Measurements from ENCODE around the gene NAA40. TPM values are rescaled to one million over a fixed set of nuclear protein-coding genes. Genes with fewer than 3 reads are reported as not detected.

Gene NAA40
- total RNA-seq, 1 donor from 2014 or later = 21.2 TPM

GRCh38 chr11:63979426-63979825 lies 40.6 kb downstream of the NAA40 start:
- Mint-ChIP-seq H3K27me3 (ENCODE audit: low read depth, unreplicated experiment) (no peaks in the 10 kb centered on the region), H3K9me3 (ENCODE audit: unreplicated experiment) (no peaks in the 10 kb centered on the region), H3K4me3 (ENCODE audit: unreplicated experiment) (no peak overlapping the region), H3K36me3 (ENCODE audit: low read depth, unreplicated experiment) (peaks cover 6% of the 10 kb centered on the region), H3K27ac (ENCODE audit: unreplicated experiment) (no peak overlapping the region), H3K4me1 (ENCODE audit: low read depth, unreplicated experiment) (peaks cover 13% of the 10 kb centered on the region)
- H3K4me1 ChIP-seq (ENCODE audit: insufficient read depth, low read length) = peaks cover 24% of the 10 kb centered on the region
- no peaks in the 10 kb centered on the region for H3K27me3 ChIP-seq (ENCODE audit: insufficient read depth, low read length)
- DNase-seq (ENCODE audit: low read depth) (no peak), FAIRE-seq (no peak)
- no peak overlapping the region for H2AFZ ChIP-seq (ENCODE audit: low read depth, low read length)
- no peaks in the 10 kb centered on the region for H3K36me3 ChIP-seq (ENCODE audit: insufficient read depth, low read length)
- peaks cover 64% of the 10 kb centered on the region for H3K79me2 ChIP-seq (ENCODE audit: insufficient read depth, low read length)
- H4K20me1 ChIP-seq (ENCODE audit: insufficient read depth, low read length) = peaks cover 48% of the 10 kb centered on the region
- no peak overlapping the region for H3K4me2 ChIP-seq (ENCODE audit: low read length)
- no peak overlapping the region for H3K27ac ChIP-seq (ENCODE audit: low read depth, low read length)
- H3K4me3 ChIP-seq (ENCODE audit: insufficient read depth, low read depth, low read length) = no peak overlapping the region
- no peak overlapping the region for H3K9ac ChIP-seq (ENCODE audit: low read length)
- no peak for TF ChIP-seq EZH2 (IDR thresholded peaks at IDR 0.05; ENCODE audit: insufficient read depth, low read length)
- TF ChIP-seq CTCF (IDR thresholded peaks at IDR 0.05; ENCODE audit: insufficient read depth, low read depth, low read length) = no peak
- H3K9me3 ChIP-seq (ENCODE audit: insufficient read depth, low read depth, low read length) = no peaks in the 10 kb centered on the region

- peak overlapping the region; percentile 92 for H3K9ac ChIP-seq (ENCODE audit: low read length)
- peak overlapping the region; percentile 87 for H3K4me2 ChIP-seq (ENCODE audit: low read length)
- H3K4me1 Mint-ChIP-seq (ENCODE audit: low read depth, unreplicated experiment) = peaks cover 9% of the 10 kb centered on the region
- peaks cover 9% of the 10 kb centered on the region for H3K36me3 Mint-ChIP-seq (ENCODE audit: low read depth, unreplicated experiment)
- no peak for DNase-seq (ENCODE audit: low read depth)
- no peak for FAIRE-seq
- TF ChIP-seq EZH2 (IDR thresholded peaks at IDR 0.05; ENCODE audit: insufficient read depth, low read length) (no peak), CTCF (IDR thresholded peaks at IDR 0.05; ENCODE audit: insufficient read depth, low read depth, low read length) (no peak)
- peaks cover 51% of the 10 kb centered on the region for H3K79me2 ChIP-seq (ENCODE audit: insufficient read depth, low read length)
- peak overlapping the region; percentile 98 for H3K27ac Mint-ChIP-seq (ENCODE audit: unreplicated experiment)
- H3K36me3 ChIP-seq (ENCODE audit: insufficient read depth, low read length) = peaks cover 6% of the 10 kb centered on the region
- H3K9me3 ChIP-seq (ENCODE audit: insufficient read depth, low read depth, low read length) = no peaks in the 10 kb centered on the region
- peak overlapping the region; percentile 69 for H2AFZ ChIP-seq (ENCODE audit: low read depth, low read length)
- no peaks in the 10 kb centered on the region for H3K9me3 Mint-ChIP-seq (ENCODE audit: unreplicated experiment)
- H3K4me3 Mint-ChIP-seq (ENCODE audit: unreplicated experiment) = peak overlapping the region; percentile 94
- no peaks in the 10 kb centered on the region for H3K27me3 ChIP-seq (ENCODE audit: insufficient read depth, low read length)
- peaks cover 43% of the 10 kb centered on the region for H4K20me1 ChIP-seq (ENCODE audit: insufficient read depth, low read length)
- H3K4me3 ChIP-seq (ENCODE audit: insufficient read depth, low read depth, low read length) = peak overlapping the region; percentile 80
- no peaks in the 10 kb centered on the region for H3K27me3 Mint-ChIP-seq (ENCODE audit: low read depth, unreplicated experiment)
- H3K4me1 ChIP-seq (ENCODE audit: insufficient read depth, low read length) = peaks cover 21% of the 10 kb centered on the region
- H3K27ac ChIP-seq (ENCODE audit: low read depth, low read length) = peak overlapping the region; percentile 50
Observed at GRCh38 chr11:63985812-63986155, 47.0 kb downstream of the NAA40 start.

- FAIRE-seq = no peak
- Mint-ChIP-seq H3K27ac (ENCODE audit: unreplicated experiment) (peak within 1 kb of the TSS; percentile 98), H3K4me3 (ENCODE audit: unreplicated experiment) (peak within 1 kb of the TSS; percentile 94), H3K27me3 (ENCODE audit: low read depth, unreplicated experiment) (no peaks in the 10 kb centered on the region), H3K9me3 (ENCODE audit: unreplicated experiment) (no peaks in the 10 kb centered on the region), H3K4me1 (ENCODE audit: low read depth, unreplicated experiment) (peaks cover 9% of the 10 kb centered on the region), H3K36me3 (ENCODE audit: low read depth, unreplicated experiment) (peaks cover 13% of the 10 kb centered on the region)
- H3K9me3 ChIP-seq (ENCODE audit: insufficient read depth, low read depth, low read length) = no peaks in the 10 kb centered on the region
- TF ChIP-seq EZH2 (IDR thresholded peaks at IDR 0.05; ENCODE audit: insufficient read depth, low read length) (no peak), CTCF (IDR thresholded peaks at IDR 0.05; ENCODE audit: insufficient read depth, low read depth, low read length) (no peak)
- peak; percentile 77 for DNase-seq (ENCODE audit: low read depth)
- H3K4me2 ChIP-seq (ENCODE audit: low read length) = peak within 1 kb of the TSS; percentile 87
- peak within 1 kb of the TSS; percentile 80 for H3K4me3 ChIP-seq (ENCODE audit: insufficient read depth, low read depth, low read length)
- H3K36me3 ChIP-seq (ENCODE audit: insufficient read depth, low read length) = peaks cover 6% of the 10 kb centered on the region
- no peaks in the 10 kb centered on the region for H3K27me3 ChIP-seq (ENCODE audit: insufficient read depth, low read length)
- H3K27ac ChIP-seq (ENCODE audit: low read depth, low read length) = peak within 1 kb of the TSS; percentile 72
- H3K79me2 ChIP-seq (ENCODE audit: insufficient read depth, low read length) = peaks cover 51% of the 10 kb centered on the region
- peak within 1 kb of the TSS; percentile 92 for H3K9ac ChIP-seq (ENCODE audit: low read length)
- H3K4me1 ChIP-seq (ENCODE audit: insufficient read depth, low read length) = peaks cover 20% of the 10 kb centered on the region
- H4K20me1 ChIP-seq (ENCODE audit: insufficient read depth, low read length) = peaks cover 43% of the 10 kb centered on the region
- peak within 1 kb of the TSS; percentile 69 for H2AFZ ChIP-seq (ENCODE audit: low read depth, low read length)
Observed at GRCh38 chr11:63986156-63986931, 47.5 kb downstream of the NAA40 start, which contains the start of gene OTUB1. Gene OTUB1, plus strand, starts transcription at chr11:63986438. Its CDS starts 19 bp downstream, at chr11:63986457.
